WTC11 (cell line): ENCODE data around the gene KCNE4.

Experiments
- CREB1 ChIP-seq: sonication (generic); formaldehyde crosslinking; IDR thresholded peaks from 2 replicates; pipeline ENCODE4 v1.8.0; 2023; ENCODE audit warnings: mild to moderate bottlenecking, missing genetic modification reagents
- MXD4 ChIP-seq: fragments of 250-450 bp; sonication (Bioruptor Pico); IDR thresholded peaks from 2 replicates; pipeline ENCODE4 v1.8.0; 2021; ENCODE audit warnings: mild to moderate bottlenecking, moderate library complexity, borderline replicate concordance
- SP1 ChIP-seq: sonication (generic); formaldehyde crosslinking; conservative IDR thresholded peaks from 2 replicates; pipeline ENCODE4 v1.8.1; 2022; ENCODE audit warnings: missing genetic modification reagents
- ZNF416 ChIP-seq: fragments of 250-450 bp; sonication (Bioruptor Pico); IDR thresholded peaks from 2 replicates; pipeline ENCODE4 v1.9.0; 2021; ENCODE audit warnings: mild to moderate bottlenecking, inconsistent platforms
- TF ChIP-seq, protein P1 (sequence below): sonication (generic); formaldehyde crosslinking; conservative IDR thresholded peaks from 2 replicates; pipeline ENCODE4 v1.8.1; 2023; ENCODE audit warnings: mild to moderate bottlenecking, low read depth, missing genetic modification reagents, moderate library complexity
- TF ChIP-seq, protein P2 (sequence below): sonication (generic); formaldehyde crosslinking; IDR thresholded peaks from 2 replicates; pipeline ENCODE4 v1.8.0; 2022; ENCODE audit warnings: mild to moderate bottlenecking, missing genetic modification reagents
- TF ChIP-seq, protein P3 (sequence below): fragments of 200-600 bp; IDR thresholded peaks from 2 replicates; pipeline ENCODE4 v1.8.0; 2022; ENCODE audit warnings: antibody characterized with exemption
- TF ChIP-seq, protein P4 (sequence below): sonication (generic); formaldehyde crosslinking; IDR thresholded peaks from 2 replicates; pipeline ENCODE4 v1.8.1; 2022; ENCODE audit warnings: low read depth, mild to moderate bottlenecking, moderate library complexity, missing genetic modification reagents, borderline replicate concordance

DNA sequence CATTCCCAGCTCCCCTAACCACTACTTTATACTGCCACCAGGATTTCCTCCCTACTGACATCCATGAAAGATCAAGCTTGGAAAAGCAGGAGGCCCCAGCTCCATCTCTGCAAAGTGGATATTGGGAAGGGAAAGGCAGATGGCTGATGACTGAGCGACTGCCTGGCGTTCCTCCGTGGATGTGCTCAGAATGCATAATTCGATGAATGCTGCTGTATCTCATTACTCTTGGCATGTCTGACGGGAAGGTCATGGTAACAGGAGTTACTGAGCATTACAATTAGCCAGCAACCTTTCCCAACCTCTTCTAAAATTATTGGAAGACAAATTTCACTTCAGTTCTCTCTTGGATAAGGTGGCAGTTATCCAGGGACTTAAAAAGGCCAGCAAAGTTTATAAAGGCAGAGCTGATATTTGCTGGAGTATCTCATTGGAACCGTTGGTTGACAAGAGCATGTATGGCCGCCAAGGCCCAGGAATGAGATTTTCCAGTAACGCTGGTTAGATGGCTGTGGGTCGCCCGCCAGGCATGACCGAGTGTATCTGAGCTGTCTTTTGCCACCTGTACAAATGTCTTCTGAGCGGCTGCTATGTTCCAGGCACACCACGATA is 34.5 kb downstream of the KCNE4 start:
- TF ChIP-seq, protein P1, sequence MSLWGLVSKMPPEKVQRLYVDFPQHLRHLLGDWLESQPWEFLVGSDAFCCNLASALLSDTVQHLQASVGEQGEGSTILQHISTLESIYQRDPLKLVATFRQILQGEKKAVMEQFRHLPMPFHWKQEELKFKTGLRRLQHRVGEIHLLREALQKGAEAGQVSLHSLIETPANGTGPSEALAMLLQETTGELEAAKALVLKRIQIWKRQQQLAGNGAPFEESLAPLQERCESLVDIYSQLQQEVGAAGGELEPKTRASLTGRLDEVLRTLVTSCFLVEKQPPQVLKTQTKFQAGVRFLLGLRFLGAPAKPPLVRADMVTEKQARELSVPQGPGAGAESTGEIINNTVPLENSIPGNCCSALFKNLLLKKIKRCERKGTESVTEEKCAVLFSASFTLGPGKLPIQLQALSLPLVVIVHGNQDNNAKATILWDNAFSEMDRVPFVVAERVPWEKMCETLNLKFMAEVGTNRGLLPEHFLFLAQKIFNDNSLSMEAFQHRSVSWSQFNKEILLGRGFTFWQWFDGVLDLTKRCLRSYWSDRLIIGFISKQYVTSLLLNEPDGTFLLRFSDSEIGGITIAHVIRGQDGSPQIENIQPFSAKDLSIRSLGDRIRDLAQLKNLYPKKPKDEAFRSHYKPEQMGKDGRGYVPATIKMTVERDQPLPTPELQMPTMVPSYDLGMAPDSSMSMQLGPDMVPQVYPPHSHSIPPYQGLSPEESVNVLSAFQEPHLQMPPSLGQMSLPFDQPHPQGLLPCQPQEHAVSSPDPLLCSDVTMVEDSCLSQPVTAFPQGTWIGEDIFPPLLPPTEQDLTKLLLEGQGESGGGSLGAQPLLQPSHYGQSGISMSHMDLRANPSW, result no peak
- TF ChIP-seq, protein P2, sequence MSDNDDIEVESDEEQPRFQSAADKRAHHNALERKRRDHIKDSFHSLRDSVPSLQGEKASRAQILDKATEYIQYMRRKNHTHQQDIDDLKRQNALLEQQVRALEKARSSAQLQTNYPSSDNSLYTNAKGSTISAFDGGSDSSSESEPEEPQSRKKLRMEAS (CRISPR knock-in tag), result no peak
- TF ChIP-seq, protein P3, sequence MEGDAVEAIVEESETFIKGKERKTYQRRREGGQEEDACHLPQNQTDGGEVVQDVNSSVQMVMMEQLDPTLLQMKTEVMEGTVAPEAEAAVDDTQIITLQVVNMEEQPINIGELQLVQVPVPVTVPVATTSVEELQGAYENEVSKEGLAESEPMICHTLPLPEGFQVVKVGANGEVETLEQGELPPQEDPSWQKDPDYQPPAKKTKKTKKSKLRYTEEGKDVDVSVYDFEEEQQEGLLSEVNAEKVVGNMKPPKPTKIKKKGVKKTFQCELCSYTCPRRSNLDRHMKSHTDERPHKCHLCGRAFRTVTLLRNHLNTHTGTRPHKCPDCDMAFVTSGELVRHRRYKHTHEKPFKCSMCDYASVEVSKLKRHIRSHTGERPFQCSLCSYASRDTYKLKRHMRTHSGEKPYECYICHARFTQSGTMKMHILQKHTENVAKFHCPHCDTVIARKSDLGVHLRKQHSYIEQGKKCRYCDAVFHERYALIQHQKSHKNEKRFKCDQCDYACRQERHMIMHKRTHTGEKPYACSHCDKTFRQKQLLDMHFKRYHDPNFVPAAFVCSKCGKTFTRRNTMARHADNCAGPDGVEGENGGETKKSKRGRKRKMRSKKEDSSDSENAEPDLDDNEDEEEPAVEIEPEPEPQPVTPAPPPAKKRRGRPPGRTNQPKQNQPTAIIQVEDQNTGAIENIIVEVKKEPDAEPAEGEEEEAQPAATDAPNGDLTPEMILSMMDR, result no peak
- TF ChIP-seq ZNF416 (CRISPR knock-in tag) (no peak), MXD4 (no peak), SP1 (CRISPR knock-in tag) (no peak), CREB1 (CRISPR knock-in tag) (no peak)
- TF ChIP-seq, protein P4, sequence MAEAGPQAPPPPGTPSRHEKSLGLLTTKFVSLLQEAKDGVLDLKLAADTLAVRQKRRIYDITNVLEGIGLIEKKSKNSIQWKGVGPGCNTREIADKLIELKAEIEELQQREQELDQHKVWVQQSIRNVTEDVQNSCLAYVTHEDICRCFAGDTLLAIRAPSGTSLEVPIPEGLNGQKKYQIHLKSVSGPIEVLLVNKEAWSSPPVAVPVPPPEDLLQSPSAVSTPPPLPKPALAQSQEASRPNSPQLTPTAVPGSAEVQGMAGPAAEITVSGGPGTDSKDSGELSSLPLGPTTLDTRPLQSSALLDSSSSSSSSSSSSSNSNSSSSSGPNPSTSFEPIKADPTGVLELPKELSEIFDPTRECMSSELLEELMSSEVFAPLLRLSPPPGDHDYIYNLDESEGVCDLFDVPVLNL (CRISPR knock-in tag), result no peak
